Karpas-422 (cell line): ENCODE data around the gene ITPA. TPM values are rescaled to one million over a fixed set of nuclear protein-coding genes. Genes with fewer than 3 reads are reported as not detected.
A peak's percentile ranks its signal among the peaks of the same experiment; 100 is the strongest.

Experiments used
- DNase-seq: peaks from one replicate; pipeline ENCODE4 v3.0.0-alpha.2; 2015
- H2AFZ ChIP-seq: fragments of 200-600 bp; sonication (generic); 2 replicates; pipeline ENCODE4 v1.6.1; 2014; ENCODE audit warnings: antibody characterized with exemption, low read length, mixed read lengths
- H3K27ac ChIP-seq: fragments of 200-600 bp; sonication (generic); 2 replicates; pipeline ENCODE4 v1.5.1; 2014; ENCODE audit warnings: mild to moderate bottlenecking, low read length, moderate library complexity
- H3K27me3 ChIP-seq: fragments of 200-600 bp; sonication (generic); 2 replicates; pipeline ENCODE4 v1.6.1; 2014; ENCODE audit warnings: low read length, mixed read lengths
- H3K36me3 ChIP-seq: fragments of 200-600 bp; sonication (generic); 2 replicates; pipeline ENCODE4 v1.6.1; 2014; ENCODE audit warnings: low read length, mixed read lengths; ENCODE audit not compliant: insufficient read depth
- H3K4me1 ChIP-seq: fragments of 200-600 bp; sonication (generic); 2 replicates; pipeline ENCODE4 v1.6.1; 2014; ENCODE audit warnings: mild to moderate bottlenecking, low read length, mixed read lengths
- H3K4me2 ChIP-seq: fragments of 200-600 bp; sonication (generic); 2 replicates; pipeline ENCODE4 v1.6.1; 2014; ENCODE audit warnings: low read length, low read depth, mild to moderate bottlenecking; ENCODE audit not compliant: poor library complexity, severe bottlenecking
- H3K4me3 ChIP-seq: fragments of 200-600 bp; sonication (generic); 2 replicates; pipeline ENCODE4 v1.5.1; 2014; ENCODE audit warnings: mild to moderate bottlenecking, antibody characterized with exemption, low read length, mixed read lengths
- H3K79me2 ChIP-seq: fragments of 200-600 bp; sonication (generic); 2 replicates; pipeline ENCODE4 v1.6.1; 2014; ENCODE audit warnings: mild to moderate bottlenecking, low read length, mixed read lengths
- H3K9ac ChIP-seq: fragments of 200-600 bp; sonication (generic); 2 replicates; pipeline ENCODE4 v1.6.0; 2014; ENCODE audit warnings: low read length
- H3K9me2 ChIP-seq: fragments of 200-600 bp; sonication (generic), shearing (Covaris generic); replicated peaks from 2 replicates; pipeline ENCODE4 v1.6.0; 2014; ENCODE audit warnings: mild to moderate bottlenecking, low read length, moderate library complexity; ENCODE audit not compliant: insufficient read depth
- H3K9me3 ChIP-seq: fragments of 300-700, 200-600 bp; sonication (generic); 2 replicates; pipeline ENCODE4 v1.6.1; 2014; ENCODE audit warnings: low read length, mixed read lengths
- H4K20me1 ChIP-seq: fragments of 200-600 bp; sonication (generic); 2 replicates; pipeline ENCODE4 v1.6.1; 2014; ENCODE audit warnings: mild to moderate bottlenecking, antibody characterized with exemption, low read length, low read depth; ENCODE audit not compliant: insufficient read depth
- total RNA-seq: library from RNA; depleted of rRNA; stranded (reverse); fragments of >200 nt; shearing (Covaris generic); gene quantifications from 2 replicates; pipeline ENCODE4 v1.2.3, GENCODE V29; 2014; ENCODE audit warnings: low replicate concordance

ITPA gene
- total RNA-seq, 1 experiment from 2014 or later: 76.9 TPM

DNA sequence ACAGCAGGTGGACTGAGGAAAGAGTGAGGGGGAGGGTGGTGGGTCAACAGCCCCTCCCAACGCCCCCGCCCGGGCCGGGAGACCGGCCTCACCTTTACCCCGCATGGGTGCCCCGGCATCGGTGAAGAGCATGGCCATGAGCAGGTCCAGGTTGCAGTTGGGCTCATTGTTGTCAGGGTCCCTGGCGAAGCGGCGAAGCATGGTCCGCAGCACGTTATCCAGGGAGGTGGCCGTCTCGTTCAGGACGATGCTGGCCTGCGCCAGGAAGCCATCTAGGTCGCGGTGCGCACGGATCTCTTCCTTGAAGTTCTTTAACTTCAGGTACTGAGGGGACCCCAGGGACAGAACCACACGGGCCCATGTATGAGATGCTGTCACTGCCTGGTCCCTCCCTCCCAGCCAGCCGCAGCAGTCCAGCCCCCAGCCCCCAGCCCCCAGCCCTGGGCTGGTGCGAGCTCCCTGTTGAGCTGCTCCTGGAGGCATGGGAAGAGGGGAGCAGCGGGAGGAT, 24.7 kb downstream of the ITPA start:
- Histone ChIP-seq H3K79me2 (no peaks in the 10 kb centered on the region), H3K9me2 (no peaks in the 10 kb centered on the region), H3K27me3 (no peaks in the 10 kb centered on the region), H3K36me3 (no peaks in the 10 kb centered on the region), H3K9me3 (no peaks in the 10 kb centered on the region), H3K27ac (no peak overlapping the region), H2AFZ (no peak overlapping the region), H3K4me1 (peaks cover 9% of the 10 kb centered on the region), H4K20me1 (no peaks in the 10 kb centered on the region), H3K9ac (no peak overlapping the region), H3K4me2 (no peak overlapping the region), H3K4me3 (no peak overlapping the region)
- no peak for DNase-seq

- Histone ChIP-seq H2AFZ (no peak overlapping the region), H3K4me2 (no peak overlapping the region), H3K4me3 (no peak overlapping the region), H3K9me3 (no peaks in the 10 kb centered on the region), H3K27ac (no peak overlapping the region), H3K9me2 (no peaks in the 10 kb centered on the region), H3K4me1 (peaks cover 14% of the 10 kb centered on the region), H4K20me1 (no peaks in the 10 kb centered on the region), H3K79me2 (no peaks in the 10 kb centered on the region), H3K9ac (no peak overlapping the region), H3K27me3 (no peaks in the 10 kb centered on the region), H3K36me3 (no peaks in the 10 kb centered on the region)
- no peak for DNase-seq
These were observed 26.5 kb downstream of the ITPA start for GRCh38 chr20:3235666-3236324.

GRCh38 chr20:3237011-3237957, 28.0 kb downstream of the ITPA start:
- peaks cover 14% of the 10 kb centered on the region for H3K4me1 ChIP-seq
- H3K9ac ChIP-seq: no peak overlapping the region
- no peak overlapping the region for H3K27ac ChIP-seq
- H3K36me3 ChIP-seq: no peaks in the 10 kb centered on the region
- H3K4me3 ChIP-seq: no peak overlapping the region; the same call in 1 of the 2 replicates
- no peak overlapping the region for H3K4me2 ChIP-seq
- no peaks in the 10 kb centered on the region for H3K79me2 ChIP-seq
- DNase-seq: no peak
- no peaks in the 10 kb centered on the region for H3K27me3 ChIP-seq
- H4K20me1 ChIP-seq: no peaks in the 10 kb centered on the region
- no peaks in the 10 kb centered on the region for H3K9me2 ChIP-seq
- no peak overlapping the region for H2AFZ ChIP-seq
- H3K9me3 ChIP-seq: no peaks in the 10 kb centered on the region

GRCh38 chr20:3237958-3238615, 28.8 kb downstream of the ITPA start:
- Histone ChIP-seq H3K27ac (no peak overlapping the region), H2AFZ (peak overlapping the region; percentile 93; the same call in 1 of the 2 replicates), H3K9me2 (no peaks in the 10 kb centered on the region), H3K79me2 (no peaks in the 10 kb centered on the region), H3K9ac (peak overlapping the region; percentile 64), H3K36me3 (no peaks in the 10 kb centered on the region), H3K4me1 (peaks cover 14% of the 10 kb centered on the region), H3K4me2 (peak overlapping the region; percentile 85), H3K4me3 (peak overlapping the region; percentile 72), H3K9me3 (no peaks in the 10 kb centered on the region), H3K27me3 (no peaks in the 10 kb centered on the region), H4K20me1 (no peaks in the 10 kb centered on the region)
- DNase-seq: no peak

DNA sequence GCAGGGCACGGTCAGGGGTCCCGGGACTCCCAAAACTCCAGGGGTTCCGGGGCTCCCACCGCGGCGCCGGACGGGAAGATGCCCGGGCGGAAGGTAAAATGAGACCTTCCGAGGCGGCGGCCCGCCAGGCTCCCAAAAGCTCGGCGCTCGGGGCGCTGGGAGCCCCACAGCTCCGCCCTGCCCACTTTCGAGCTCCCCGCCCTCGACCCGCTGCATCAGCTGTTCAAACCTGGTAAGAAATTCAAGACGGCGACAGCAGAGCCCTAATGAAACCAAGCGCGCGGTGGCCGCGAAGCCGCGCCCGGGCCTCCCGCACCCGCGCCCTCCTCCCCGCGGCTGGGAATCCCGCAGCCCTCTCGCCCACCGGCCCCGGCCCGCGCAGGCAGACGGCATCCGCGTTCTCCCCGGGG, 29.3 kb downstream of the ITPA start:
- Histone ChIP-seq H3K79me2 (no peaks in the 10 kb centered on the region), H3K27ac (no peak overlapping the region), H3K36me3 (no peaks in the 10 kb centered on the region), H3K9ac (peak overlapping the region; percentile 64), H4K20me1 (no peaks in the 10 kb centered on the region), H3K27me3 (no peaks in the 10 kb centered on the region), H3K4me2 (peak overlapping the region; percentile 85), H2AFZ (peak overlapping the region; percentile 93), H3K9me3 (no peaks in the 10 kb centered on the region), H3K4me3 (peak overlapping the region; percentile 72), H3K4me1 (peaks cover 14% of the 10 kb centered on the region), H3K9me2 (no peaks in the 10 kb centered on the region)
- peak; percentile 86 for DNase-seq

- DNase-seq: peak; percentile 76
- Histone ChIP-seq H3K27ac (no peak within 1 kb of the TSS), H3K79me2 (no peaks in the 10 kb centered on the region), H3K36me3 (no peaks in the 10 kb centered on the region), H2AFZ (peak within 1 kb of the TSS; percentile 93), H3K9ac (peak within 1 kb of the TSS; percentile 64), H3K27me3 (no peaks in the 10 kb centered on the region), H4K20me1 (no peaks in the 10 kb centered on the region), H3K9me3 (no peaks in the 10 kb centered on the region), H3K9me2 (no peaks in the 10 kb centered on the region), H3K4me1 (peaks cover 14% of the 10 kb centered on the region), H3K4me3 (peak within 1 kb of the TSS; percentile 72), H3K4me2 (peak within 1 kb of the TSS; percentile 85)
These were observed 29.9 kb downstream of the ITPA start, which contains the start of gene SLC4A11 for GRCh38 chr20:3239026-3239866. Gene SLC4A11, minus strand, starts transcription at chr20:3239190. Its CDS starts 53 bp downstream, at chr20:3239137.

DNA sequence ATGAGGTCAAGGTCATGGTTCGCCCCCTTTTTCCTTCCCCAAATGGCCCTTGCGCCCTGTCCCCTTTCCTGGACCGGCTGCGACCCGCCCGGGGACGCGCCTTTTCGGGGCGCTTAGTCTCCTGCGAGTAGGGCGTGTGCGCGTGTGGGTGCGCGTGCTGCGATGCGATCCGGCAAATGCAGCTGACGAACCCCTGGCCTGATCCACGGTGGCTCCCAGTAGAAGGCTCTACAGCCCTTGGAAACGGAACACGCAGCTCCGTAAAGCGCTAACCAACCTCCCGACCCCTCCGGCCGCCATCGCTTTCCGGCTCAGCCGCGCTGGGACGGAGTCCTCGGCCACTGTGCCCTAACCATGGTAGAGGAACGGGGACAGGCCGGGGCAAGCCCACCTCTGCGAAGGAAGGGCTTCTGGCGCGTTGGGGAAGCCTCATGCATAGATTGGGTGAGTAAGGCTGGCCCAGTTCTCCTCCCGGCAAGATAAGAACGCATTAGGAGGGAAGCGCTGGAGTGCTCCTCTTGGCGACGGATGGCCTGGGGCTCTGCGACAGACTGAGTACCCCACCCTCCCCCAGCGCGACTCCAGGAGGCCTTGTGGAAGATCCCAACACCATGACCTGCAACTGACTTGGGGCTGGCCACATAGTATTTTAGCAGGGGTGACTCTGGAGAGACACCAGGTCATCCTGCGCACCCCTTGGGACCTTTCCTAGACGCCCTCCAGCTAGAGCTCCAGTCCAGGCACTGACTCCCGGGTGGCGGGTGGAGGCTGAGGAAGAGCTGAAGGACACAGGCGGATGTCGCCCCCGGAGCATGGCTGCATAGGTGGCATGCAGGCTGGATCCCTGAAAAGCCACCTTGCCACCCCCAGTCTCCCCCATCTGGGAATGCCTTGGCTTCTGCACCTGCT, 30.8 kb downstream of the ITPA start:
- Histone ChIP-seq H3K4me3 (no peak overlapping the region), H3K4me1 (peaks cover 14% of the 10 kb centered on the region)
- no peak for DNase-seq

More for the DNA sequence above, 30.8 kb downstream of the ITPA start:
- Histone ChIP-seq H4K20me1 (no peaks in the 10 kb centered on the region), H2AFZ (no peak overlapping the region), H3K9me2 (no peaks in the 10 kb centered on the region), H3K9me3 (no peaks in the 10 kb centered on the region), H3K79me2 (no peaks in the 10 kb centered on the region), H3K9ac (no peak overlapping the region), H3K4me2 (peak overlapping the region; percentile 85), H3K27ac (no peak overlapping the region), H3K36me3 (no peaks in the 10 kb centered on the region), H3K27me3 (no peaks in the 10 kb centered on the region)
